Measurements from ENCODE around the gene LILRA6. TPM values are rescaled to one million over a fixed set of nuclear protein-coding genes. Genes with fewer than 3 reads are reported as not detected.
"Not testable (repeated sequence)": the region's sequence is repeated elsewhere in the genome, so short reads cannot be mapped to it uniquely, and the experiment has no call there.

The LILRA6 gene
- polyA plus RNA-seq, 2 donors, result 0.08 to 0.26 TPM

- peaks cover 20 to 44% of the 10 kb centered on the region in 2 donors for H3K36me3 ChIP-seq (ENCODE audit: control insufficient read depth in 2 of 2, insufficient read depth in 2 of 2, low read length in 1 of 2)
- H3K9me3 ChIP-seq (ENCODE audit: control insufficient read depth in 2 of 2, insufficient read depth in 1 of 2, low read depth in 1 of 2, low read length in 1 of 2), result no peaks in the 10 kb centered on the region
- WGBS, 2 donors, result 73 to 74% methylated on average over 4 of the region's 4 CpGs
- no peaks in the 10 kb centered on the region for H3K27me3 ChIP-seq (ENCODE audit: control insufficient read depth in 1 of 2, insufficient read depth in 2 of 2, low read length in 2 of 2)
- H3K4me3 ChIP-seq (ENCODE audit: low read depth in 1 of 2, low read length in 2 of 2), result no peak overlapping the region
- peak overlapping the region in 1 of 2 donors; percentile 0 for H3K27ac ChIP-seq (ENCODE audit: low read depth in 2 of 2, low read length in 1 of 2)
- peaks cover 18 to 22% of the 10 kb centered on the region in 2 donors for H3K4me1 ChIP-seq (ENCODE audit: control insufficient read depth in 2 of 2, insufficient read depth in 2 of 2, low read length in 1 of 2)
Measured at GRCh38 chr19:54204767-54205468, 37.7 kb downstream of the LILRA6 start.

GRCh38 chr19:54203151-54203611, 39.4 kb downstream of the LILRA6 start:
- Histone ChIP-seq H3K4me1 (ENCODE audit: control insufficient read depth in 2 of 2, insufficient read depth in 2 of 2, low read length in 1 of 2) (peaks cover 11% of the 10 kb centered on the region in 2 donors), H3K27ac (ENCODE audit: low read depth in 2 of 2, low read length in 1 of 2) (no peak overlapping the region), H3K9me3 (ENCODE audit: control insufficient read depth in 2 of 2, insufficient read depth in 1 of 2, low read depth in 1 of 2, low read length in 1 of 2) (no peaks in the 10 kb centered on the region), H3K36me3 (ENCODE audit: control insufficient read depth in 2 of 2, insufficient read depth in 2 of 2, low read length in 1 of 2) (peaks cover 20 to 37% of the 10 kb centered on the region in 2 donors), H3K27me3 (ENCODE audit: control insufficient read depth in 1 of 2, insufficient read depth in 2 of 2, low read length in 2 of 2) (no peaks in the 10 kb centered on the region), H3K4me3 (ENCODE audit: low read depth in 1 of 2, low read length in 2 of 2) (peak overlapping the region in 1 of 2 donors; percentile 14)
- 34 to 41% methylated on average over 9 of the region's 9 CpGs for WGBS, 2 donors

GRCh38 chr19:54201980-54202379, 40.6 kb downstream of the LILRA6 start:
- WGBS, 2 donors, result 50 to 62% methylated on average over 13 of the region's 13 CpGs
- H3K4me1 ChIP-seq (ENCODE audit: control insufficient read depth in 2 of 2, insufficient read depth in 2 of 2, low read length in 1 of 2), result peaks cover 11% of the 10 kb centered on the region in 2 donors
- no peak overlapping the region for H3K27ac ChIP-seq (ENCODE audit: low read depth in 2 of 2, low read length in 1 of 2)

GRCh38 chr19:54201172-54201701, 41.4 kb downstream of the LILRA6 start:
- H3K27me3 ChIP-seq (ENCODE audit: control insufficient read depth in 1 of 2, insufficient read depth in 2 of 2, low read length in 2 of 2), result no peaks in the 10 kb centered on the region
- 1 to 2% methylated on average over 28 of the region's 28 CpGs for WGBS, 2 donors
- peak overlapping the region; percentile 69 to 87 for H3K4me3 ChIP-seq (ENCODE audit: low read depth in 1 of 2, low read length in 2 of 2)
- no peaks in the 10 kb centered on the region for H3K9me3 ChIP-seq (ENCODE audit: control insufficient read depth in 2 of 2, insufficient read depth in 1 of 2, low read depth in 1 of 2, low read length in 1 of 2)
- H3K4me1 ChIP-seq (ENCODE audit: control insufficient read depth in 2 of 2, insufficient read depth in 2 of 2, low read length in 1 of 2), result peaks cover 8 to 11% of the 10 kb centered on the region in 2 donors
- H3K36me3 ChIP-seq (ENCODE audit: control insufficient read depth in 2 of 2, insufficient read depth in 2 of 2, low read length in 1 of 2), result peaks cover 10 to 19% of the 10 kb centered on the region in 2 donors
- H3K27ac ChIP-seq (ENCODE audit: low read depth in 2 of 2, low read length in 1 of 2), result peak overlapping the region; percentile 93 to 99

More at GRCh38 chr19:54201980-54202379, 40.6 kb downstream of the LILRA6 start:
- Histone ChIP-seq H3K27me3 (ENCODE audit: control insufficient read depth in 1 of 2, insufficient read depth in 2 of 2, low read length in 2 of 2) (no peaks in the 10 kb centered on the region), H3K4me3 (ENCODE audit: low read depth in 1 of 2, low read length in 2 of 2) (peak overlapping the region in 1 of 2 donors; percentile 87), H3K9me3 (ENCODE audit: control insufficient read depth in 2 of 2, insufficient read depth in 1 of 2, low read depth in 1 of 2, low read length in 1 of 2) (no peaks in the 10 kb centered on the region), H3K36me3 (ENCODE audit: control insufficient read depth in 2 of 2, insufficient read depth in 2 of 2, low read length in 1 of 2) (peaks cover 18 to 27% of the 10 kb centered on the region in 2 donors)

GRCh38 chr19:54199401-54199800, 43.2 kb downstream of the LILRA6 start:
- Histone ChIP-seq H3K27ac (ENCODE audit: low read depth in 2 of 2, low read length in 1 of 2) (no peak overlapping the region), H3K4me1 (ENCODE audit: control insufficient read depth in 2 of 2, insufficient read depth in 2 of 2, low read length in 1 of 2) (peaks cover 5 to 10% of the 10 kb centered on the region in 2 donors), H3K36me3 (ENCODE audit: control insufficient read depth in 2 of 2, insufficient read depth in 2 of 2, low read length in 1 of 2) (peaks cover 6 to 8% of the 10 kb centered on the region in 2 donors), H3K4me3 (ENCODE audit: low read depth in 1 of 2, low read length in 2 of 2) (no peak overlapping the region), H3K27me3 (ENCODE audit: control insufficient read depth in 1 of 2, insufficient read depth in 2 of 2, low read length in 2 of 2) (no peaks in the 10 kb centered on the region), H3K9me3 (ENCODE audit: control insufficient read depth in 2 of 2, insufficient read depth in 1 of 2, low read depth in 1 of 2, low read length in 1 of 2) (no peaks in the 10 kb centered on the region)
- WGBS, 2 donors, result 95 to 96% methylated on average over 16 of the region's 16 CpGs

- peaks cover under 1 to 5% of the 10 kb centered on the region in 2 donors for H3K4me1 ChIP-seq (ENCODE audit: control insufficient read depth in 2 of 2, insufficient read depth in 2 of 2, low read length in 1 of 2)
- H3K27me3 ChIP-seq (ENCODE audit: control insufficient read depth in 1 of 2, insufficient read depth in 2 of 2, low read length in 2 of 2), result no peaks in the 10 kb centered on the region
- no peak overlapping the region for H3K27ac ChIP-seq (ENCODE audit: low read depth in 2 of 2, low read length in 1 of 2)
- WGBS, 2 donors, result 69% methylated on average over 3 of the region's 3 CpGs
- H3K9me3 ChIP-seq (ENCODE audit: control insufficient read depth in 2 of 2, insufficient read depth in 1 of 2, low read depth in 1 of 2, low read length in 1 of 2), result no peaks in the 10 kb centered on the region
- no peak overlapping the region for H3K4me3 ChIP-seq (ENCODE audit: low read depth in 1 of 2, low read length in 2 of 2)
- peaks cover 0 to 5% of the 10 kb centered on the region in 2 donors for H3K36me3 ChIP-seq (ENCODE audit: control insufficient read depth in 2 of 2, insufficient read depth in 2 of 2, low read length in 1 of 2)
Measured at GRCh38 chr19:54197121-54197520, 45.5 kb downstream of the LILRA6 start.

GRCh38 chr19:54196536-54196935, 46.1 kb downstream of the LILRA6 start:
- Histone ChIP-seq H3K9me3 (ENCODE audit: control insufficient read depth in 2 of 2, insufficient read depth in 1 of 2, low read depth in 1 of 2, low read length in 1 of 2) (no peaks in the 10 kb centered on the region), H3K27ac (ENCODE audit: low read depth in 2 of 2, low read length in 1 of 2) (no peak overlapping the region), H3K4me3 (ENCODE audit: low read depth in 1 of 2, low read length in 2 of 2) (no peak overlapping the region), H3K4me1 (ENCODE audit: control insufficient read depth in 2 of 2, insufficient read depth in 2 of 2, low read length in 1 of 2) (peaks cover 2 to 5% of the 10 kb centered on the region in 2 donors), H3K36me3 (ENCODE audit: control insufficient read depth in 2 of 2, insufficient read depth in 2 of 2, low read length in 1 of 2) (peaks cover 0 to 5% of the 10 kb centered on the region in 2 donors), H3K27me3 (ENCODE audit: control insufficient read depth in 1 of 2, insufficient read depth in 2 of 2, low read length in 2 of 2) (no peaks in the 10 kb centered on the region)
- 90 to 96% methylated on average over 7 of the region's 7 CpGs for WGBS, 2 donors

GRCh38 chr19:54194463-54194862, 48.1 kb downstream of the LILRA6 start:
- WGBS, 2 donors, result 91 to 95% methylated on average over 12 of the region's 12 CpGs

GRCh38 chr19:54193011-54193410, 49.6 kb downstream of the LILRA6 start:
- Histone ChIP-seq H3K27ac (ENCODE audit: low read depth in 2 of 2, low read length in 1 of 2) (no peak overlapping the region), H3K9me3 (ENCODE audit: control insufficient read depth in 2 of 2, insufficient read depth in 1 of 2, low read depth in 1 of 2, low read length in 1 of 2) (no peaks in the 10 kb centered on the region), H3K4me3 (ENCODE audit: low read depth in 1 of 2, low read length in 2 of 2) (no peak overlapping the region), H3K4me1 (ENCODE audit: control insufficient read depth in 2 of 2, insufficient read depth in 2 of 2, low read length in 1 of 2) (peaks cover 2 to 11% of the 10 kb centered on the region in 2 donors), H3K36me3 (ENCODE audit: control insufficient read depth in 2 of 2, insufficient read depth in 2 of 2, low read length in 1 of 2) (peaks cover 0 to 5% of the 10 kb centered on the region in 2 donors), H3K27me3 (ENCODE audit: control insufficient read depth in 1 of 2, insufficient read depth in 2 of 2, low read length in 2 of 2) (no peaks in the 10 kb centered on the region)
- 91 to 92% methylated on average over 11 of the region's 11 CpGs for WGBS, 2 donors

More at GRCh38 chr19:54194463-54194862, 48.1 kb downstream of the LILRA6 start:
- not testable (repeated sequence) for H3K4me3 ChIP-seq (ENCODE audit: low read depth in 1 of 2, low read length in 2 of 2); H3K9me3 ChIP-seq (ENCODE audit: control insufficient read depth in 2 of 2, insufficient read depth in 1 of 2, low read depth in 1 of 2, low read length in 1 of 2); H3K4me1 ChIP-seq (ENCODE audit: control insufficient read depth in 2 of 2, insufficient read depth in 2 of 2, low read length in 1 of 2); H3K36me3 ChIP-seq (ENCODE audit: control insufficient read depth in 2 of 2, insufficient read depth in 2 of 2, low read length in 1 of 2); H3K27me3 ChIP-seq (ENCODE audit: control insufficient read depth in 1 of 2, insufficient read depth in 2 of 2, low read length in 2 of 2); H3K27ac ChIP-seq (ENCODE audit: low read depth in 2 of 2, low read length in 1 of 2)
